ENCODE results near the gene SHC4.

SHC4 gene

DNA sequence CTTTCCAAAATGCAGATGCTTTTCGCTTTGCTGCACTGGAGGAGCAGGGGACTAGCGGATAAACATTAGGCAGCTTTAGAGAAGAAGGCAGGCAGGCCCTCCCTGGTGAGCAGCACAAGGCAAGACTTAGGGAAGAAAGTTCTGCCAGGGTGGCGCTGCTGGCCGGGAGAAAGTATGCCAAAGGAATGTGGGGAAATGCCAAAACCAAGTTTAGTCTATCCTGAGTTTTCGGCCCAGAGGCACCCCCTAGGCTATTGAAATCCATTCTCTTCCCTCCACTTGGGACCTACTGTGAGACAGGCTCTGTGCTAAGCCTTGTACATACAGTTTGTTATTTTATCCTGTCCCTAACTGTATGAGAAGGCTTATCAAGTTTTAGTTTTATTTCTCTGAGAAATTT is 9.2 kb downstream of the SHC4 start:
- DNase-seq (ENCODE audit: low read depth in 1 of 2, low spot score in 1 of 2), result no peak
- TF ChIP-seq SPI1 (IDR thresholded peaks at IDR 0.05; ENCODE audit: borderline replicate concordance, low read depth) (no peak), POLR2AphosphoS5 (IDR thresholded peaks at IDR 0.05; ENCODE audit: low read depth) (no peak), GABPA (IDR thresholded peaks at IDR 0.05; ENCODE audit: low read depth) (no peak), CTCF (IDR thresholded peaks at IDR 0.05; ENCODE audit: insufficient read depth, low read length) (no peak)
- TF ChIP-seq, protein P1, sequence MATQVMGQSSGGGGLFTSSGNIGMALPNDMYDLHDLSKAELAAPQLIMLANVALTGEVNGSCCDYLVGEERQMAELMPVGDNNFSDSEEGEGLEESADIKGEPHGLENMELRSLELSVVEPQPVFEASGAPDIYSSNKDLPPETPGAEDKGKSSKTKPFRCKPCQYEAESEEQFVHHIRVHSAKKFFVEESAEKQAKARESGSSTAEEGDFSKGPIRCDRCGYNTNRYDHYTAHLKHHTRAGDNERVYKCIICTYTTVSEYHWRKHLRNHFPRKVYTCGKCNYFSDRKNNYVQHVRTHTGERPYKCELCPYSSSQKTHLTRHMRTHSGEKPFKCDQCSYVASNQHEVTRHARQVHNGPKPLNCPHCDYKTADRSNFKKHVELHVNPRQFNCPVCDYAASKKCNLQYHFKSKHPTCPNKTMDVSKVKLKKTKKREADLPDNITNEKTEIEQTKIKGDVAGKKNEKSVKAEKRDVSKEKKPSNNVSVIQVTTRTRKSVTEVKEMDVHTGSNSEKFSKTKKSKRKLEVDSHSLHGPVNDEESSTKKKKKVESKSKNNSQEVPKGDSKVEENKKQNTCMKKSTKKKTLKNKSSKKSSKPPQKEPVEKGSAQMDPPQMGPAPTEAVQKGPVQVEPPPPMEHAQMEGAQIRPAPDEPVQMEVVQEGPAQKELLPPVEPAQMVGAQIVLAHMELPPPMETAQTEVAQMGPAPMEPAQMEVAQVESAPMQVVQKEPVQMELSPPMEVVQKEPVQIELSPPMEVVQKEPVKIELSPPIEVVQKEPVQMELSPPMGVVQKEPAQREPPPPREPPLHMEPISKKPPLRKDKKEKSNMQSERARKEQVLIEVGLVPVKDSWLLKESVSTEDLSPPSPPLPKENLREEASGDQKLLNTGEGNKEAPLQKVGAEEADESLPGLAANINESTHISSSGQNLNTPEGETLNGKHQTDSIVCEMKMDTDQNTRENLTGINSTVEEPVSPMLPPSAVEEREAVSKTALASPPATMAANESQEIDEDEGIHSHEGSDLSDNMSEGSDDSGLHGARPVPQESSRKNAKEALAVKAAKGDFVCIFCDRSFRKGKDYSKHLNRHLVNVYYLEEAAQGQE (IDR thresholded peaks at IDR 0.05; ENCODE audit: insufficient replicate concordance, low read depth), result no peak
- H3K27me3 ChIP-seq (ENCODE audit: insufficient read depth, poor library complexity, severe bottlenecking), result no peaks in the 10 kb centered on the region
- H3K4me3 ChIP-seq (replicated peaks; ENCODE audit: insufficient read depth, low read length), result no peak overlapping the region
- no peak overlapping the region for H3K27ac ChIP-seq (replicated peaks)

DNA sequence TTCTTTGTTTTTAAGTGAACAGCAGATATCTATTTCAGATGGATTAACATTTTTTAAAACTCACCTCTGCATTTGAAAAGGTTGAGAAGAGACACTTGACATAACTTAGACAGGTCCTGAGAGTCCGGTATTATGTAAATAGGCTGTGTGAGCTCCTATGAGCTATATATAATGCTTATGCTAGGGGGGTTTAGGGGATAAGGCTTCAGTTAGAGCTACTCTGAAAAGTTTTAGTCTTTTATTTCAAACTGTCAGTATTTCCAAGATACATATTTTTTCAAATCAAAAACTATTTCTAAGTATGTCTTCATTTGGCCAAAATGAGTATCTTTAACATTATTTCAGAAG is 16.9 kb downstream of the SHC4 start:
- no peak for DNase-seq (ENCODE audit: low read depth in 1 of 2, low spot score in 1 of 2)
- H3K27ac ChIP-seq (replicated peaks), result no peak overlapping the region
- no peak for TF ChIP-seq CTCF (IDR thresholded peaks at IDR 0.05; ENCODE audit: insufficient read depth, low read length)
- no peak for TF ChIP-seq GABPA (IDR thresholded peaks at IDR 0.05; ENCODE audit: low read depth)
- no peak for TF ChIP-seq SPI1 (IDR thresholded peaks at IDR 0.05; ENCODE audit: borderline replicate concordance, low read depth)
- no peak for TF ChIP-seq POLR2AphosphoS5 (IDR thresholded peaks at IDR 0.05; ENCODE audit: low read depth)
- TF ChIP-seq, protein P1 (IDR thresholded peaks at IDR 0.05; ENCODE audit: insufficient replicate concordance, low read depth), result no peak
- H3K4me3 ChIP-seq (replicated peaks; ENCODE audit: insufficient read depth, low read length), result no peak overlapping the region
- H3K27me3 ChIP-seq (ENCODE audit: insufficient read depth, poor library complexity, severe bottlenecking), result no peaks in the 10 kb centered on the region

GRCh38 chr15:48946074-48946839 is 17.5 kb downstream of the SHC4 start:
- peak in 1 of 2 experiments; percentile 26 for DNase-seq (ENCODE audit: low read depth in 1 of 2, low spot score in 1 of 2)

More at GRCh38 chr15:48946074-48946839, 17.5 kb downstream of the SHC4 start:
- Histone ChIP-seq H3K27me3 (ENCODE audit: insufficient read depth, poor library complexity, severe bottlenecking) (no peaks in the 10 kb centered on the region), H3K27ac (replicated peaks) (no peak overlapping the region), H3K4me3 (replicated peaks; ENCODE audit: insufficient read depth, low read length) (no peak overlapping the region)
- TF ChIP-seq, protein P1 (IDR thresholded peaks at IDR 0.05; ENCODE audit: insufficient replicate concordance, low read depth), result no peak
